ACHN (cell line): ENCODE results near the gene CENPVL3.
A peak's percentile ranks its signal among the peaks of the same experiment; 100 is the strongest.
"Not testable (repeated sequence)": the region's sequence is repeated elsewhere in the genome, so short reads cannot be mapped to it uniquely, and the experiment has no call there.

Experiments
- DNase-seq: peaks from one replicate; pipeline ENCODE4 v3.0.0-alpha.2; 2015
- in situ Hi-C: cut with HindIII; loops from 2 replicates; pipeline ENCODE4 v1.10.0; 2017; ENCODE audit warnings: low sequenced_read_pairs, low pct_ligation_motif_present, low pct_unique_long_range_greater_than_20kb

Gene CENPVL3

DNA sequence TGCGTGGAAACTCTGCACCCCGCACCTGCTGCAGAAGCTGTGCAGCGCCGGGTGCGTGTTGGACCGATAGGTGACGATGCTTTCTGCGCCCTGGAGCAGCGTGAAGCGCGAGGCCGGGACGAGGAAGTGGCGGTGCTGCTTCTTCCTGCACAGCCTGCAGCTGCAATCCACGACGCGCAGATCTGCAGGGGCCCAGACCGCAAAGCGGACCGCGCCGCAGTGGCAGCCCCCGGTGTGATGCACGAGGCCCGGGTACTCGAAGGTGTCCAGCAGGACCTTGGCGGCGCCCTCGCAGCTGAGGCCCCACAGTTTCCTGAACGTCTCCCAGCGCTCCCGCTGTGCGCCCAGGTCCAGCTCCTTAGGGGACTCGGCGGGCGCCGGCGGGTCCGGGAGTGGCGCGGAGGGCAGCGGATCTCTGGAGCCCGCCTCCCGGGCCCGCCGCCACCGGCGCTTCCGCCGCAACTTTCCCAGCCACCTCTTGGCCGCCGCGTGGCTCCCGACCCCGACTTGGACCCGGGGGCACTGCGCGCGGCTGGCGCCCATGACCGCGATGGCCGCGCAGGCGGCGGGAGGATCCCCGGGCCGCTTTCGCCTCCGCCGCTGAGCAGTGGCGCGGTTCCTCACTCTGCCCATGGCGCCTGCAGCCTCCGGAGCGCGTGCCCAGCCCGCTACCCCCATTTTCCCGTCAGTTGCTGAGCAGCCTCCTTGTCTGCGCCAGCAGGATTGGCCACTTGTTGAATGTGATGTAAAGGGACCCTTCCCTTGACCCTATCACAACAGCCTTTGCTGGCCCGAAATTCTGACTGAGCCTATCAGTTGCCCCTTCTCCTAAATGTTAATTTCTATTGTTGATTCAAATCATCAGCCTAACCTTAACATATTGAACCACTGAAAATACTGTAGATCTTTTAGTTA lies at the start of gene CENPVL3:
Gene CENPVL3, minus strand, starts transcription at position 672 of the 915 bp plus-strand sequence. Its CDS starts 39 bp downstream, at position 633.
- in situ Hi-C loops, DNase-seq: not testable (repeated sequence)

DNA sequence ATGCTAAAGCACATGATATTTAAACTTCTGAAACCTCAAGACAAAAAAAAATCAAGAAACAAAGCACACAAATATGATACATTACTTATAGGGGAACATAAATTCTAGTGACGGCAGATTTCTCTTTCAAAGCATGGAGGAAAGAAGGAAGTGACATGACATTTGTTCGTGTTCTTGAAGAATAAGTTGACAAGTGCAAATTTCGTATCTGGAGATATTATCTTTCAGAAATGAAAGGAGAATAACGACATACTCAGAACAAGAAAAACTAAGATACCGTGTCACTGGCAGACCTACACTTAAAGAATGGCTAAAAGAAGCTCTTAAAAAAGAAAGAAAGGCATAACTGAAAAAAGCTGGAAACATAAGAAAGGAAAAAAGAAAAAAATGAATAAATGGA lies 47.3 kb upstream of the CENPVL3 start:
- in situ Hi-C loops = no loop called here

DNA sequence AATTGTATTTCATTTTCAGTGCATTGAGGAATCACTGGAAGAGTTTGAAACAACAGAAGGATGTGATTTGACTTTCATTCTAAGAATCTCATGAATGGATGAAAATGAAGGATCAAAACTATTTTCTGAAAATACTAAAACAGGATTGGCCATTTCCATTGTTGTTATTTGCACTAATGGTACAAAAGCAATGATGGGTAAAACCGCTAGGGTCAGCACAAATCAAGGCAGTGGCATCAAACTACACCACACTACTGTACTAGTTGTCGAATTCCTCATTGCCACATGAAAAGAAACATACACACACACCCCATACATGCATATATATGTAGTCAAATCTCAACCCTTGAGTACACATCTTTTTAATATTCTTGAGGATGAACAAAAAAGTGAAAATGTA lies 24.7 kb upstream of the CENPVL3 start:
- in situ Hi-C loops = no loop called here
- no peak for DNase-seq

More for the DNA sequence above, 47.3 kb upstream of the CENPVL3 start:
- DNase-seq = no peak

DNA sequence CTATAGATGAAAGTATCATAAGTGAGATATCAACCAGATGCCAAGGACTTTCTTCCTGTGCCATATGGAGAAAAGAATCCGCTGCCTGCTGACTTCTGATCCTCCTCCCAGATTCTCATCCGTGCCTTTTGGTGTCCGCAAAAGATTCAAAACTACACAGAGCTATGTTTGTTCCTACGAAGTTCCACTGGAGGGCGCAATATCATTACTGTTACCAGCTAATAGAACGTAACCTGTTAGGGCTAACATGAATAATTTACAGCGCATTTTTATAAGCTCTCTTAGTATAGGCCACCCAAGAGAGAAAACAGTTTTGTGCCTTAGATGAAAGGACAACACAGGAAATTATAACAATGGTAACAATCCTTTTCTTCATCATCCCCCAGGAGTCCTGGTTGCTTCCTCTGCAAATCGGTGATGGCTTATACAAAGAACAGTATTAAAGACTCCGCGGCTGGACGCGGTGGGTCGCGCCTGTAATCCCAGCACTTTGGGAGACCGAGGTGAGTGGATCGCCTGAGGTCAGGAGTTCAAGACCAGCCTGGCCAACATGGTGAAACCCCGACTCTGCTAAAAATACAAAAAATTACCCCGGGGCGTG lies 22.8 kb upstream of the CENPVL3 start:
- peak; percentile 31 for DNase-seq
- in situ Hi-C loops = no loop called here

DNA sequence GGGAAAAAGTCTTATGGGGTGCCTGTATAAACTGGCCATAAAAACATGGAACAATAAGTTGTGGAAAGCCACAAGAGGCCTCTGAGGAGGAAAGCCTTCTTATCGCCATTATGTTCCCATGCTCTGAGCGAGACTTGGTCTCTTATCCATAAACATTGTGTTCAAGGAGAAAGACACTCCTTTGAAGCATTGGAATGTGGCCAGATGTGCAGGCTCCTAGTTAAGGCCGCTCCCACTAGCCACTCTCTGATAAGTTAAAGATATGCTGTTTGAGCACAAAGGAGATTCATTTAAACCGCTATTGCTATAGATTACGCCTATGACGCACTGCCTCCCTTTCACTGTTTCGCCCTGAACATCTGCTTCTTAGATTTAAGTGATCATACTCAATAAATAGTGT lies 17.8 kb upstream of the CENPVL3 start:
- DNase-seq, in situ Hi-C loops: not testable (repeated sequence)

DNA sequence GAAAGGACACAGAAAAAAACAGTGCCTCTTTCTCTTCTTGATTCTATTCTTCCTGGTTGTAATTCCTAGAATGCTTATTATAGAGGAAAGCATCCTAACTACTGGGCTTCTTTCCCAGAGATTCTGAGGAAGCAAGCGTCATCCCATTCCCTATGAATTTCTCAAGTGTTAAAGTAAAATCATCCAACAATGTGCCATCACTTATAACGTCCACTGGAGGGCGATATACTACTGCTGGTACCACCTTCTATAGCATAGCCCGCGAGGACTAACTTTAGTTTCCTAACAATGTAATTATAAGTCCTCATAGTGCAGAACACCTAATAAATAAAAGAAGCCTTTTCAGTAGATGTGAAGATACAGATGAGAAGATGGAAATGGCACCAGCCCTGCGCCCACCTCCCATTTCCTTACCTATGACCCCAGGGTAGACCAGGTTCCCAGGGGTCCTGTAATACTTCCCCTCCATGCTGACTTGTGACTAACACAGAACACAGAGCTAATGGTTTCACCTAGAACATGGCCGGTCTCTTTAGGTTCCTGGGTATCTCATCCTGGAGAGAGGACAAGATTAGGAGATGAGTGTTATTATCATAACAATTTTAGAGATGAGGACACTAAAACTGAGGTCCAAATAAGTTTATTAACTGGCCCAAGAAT lies 4.2 kb downstream of the CENPVL3 start:
- in situ Hi-C loops = no loop called here
- peak; percentile 23 for DNase-seq

DNA sequence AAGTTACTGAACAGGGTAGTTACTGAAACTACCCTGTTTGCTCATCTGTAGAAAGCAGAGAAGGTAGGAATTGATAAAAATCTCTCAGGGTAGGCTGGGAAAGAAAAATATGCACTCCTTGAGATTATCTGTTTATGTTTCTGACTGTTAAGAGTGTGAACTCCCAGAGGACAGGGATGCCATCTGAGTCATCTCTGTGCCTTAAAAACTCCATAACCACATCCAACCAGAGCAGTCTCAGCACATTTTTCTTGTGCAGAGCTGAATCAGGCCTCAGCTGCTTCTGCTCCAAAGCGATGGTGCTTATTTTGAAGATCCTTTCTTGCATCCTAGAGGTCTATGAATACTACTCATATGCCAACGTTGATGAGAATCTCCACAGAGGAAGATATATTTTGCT lies 9.9 kb downstream of the CENPVL3 start:
- in situ Hi-C loops = no loop called here

DNA sequence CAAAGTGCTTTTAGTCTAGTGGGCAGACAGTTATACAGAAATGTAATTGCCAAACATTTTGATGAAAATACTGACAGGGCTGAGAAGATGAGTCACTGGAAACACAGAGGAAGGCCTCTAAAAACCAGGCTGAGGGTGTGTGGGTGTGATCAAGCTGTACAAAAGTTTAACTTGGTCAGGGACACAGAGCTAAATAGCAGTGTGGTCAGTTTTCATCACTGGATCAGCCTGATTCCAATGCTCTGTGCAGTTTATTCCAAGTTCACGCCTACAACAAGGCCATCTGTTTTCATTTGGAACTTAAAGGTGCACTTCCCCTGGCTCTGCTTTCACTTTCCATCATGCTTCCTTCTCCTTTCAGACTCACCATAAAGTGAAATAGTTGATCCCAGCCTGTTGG lies 10.6 kb downstream of the CENPVL3 start:
- in situ Hi-C loops = no loop called here
- DNase-seq = no peak

More for the DNA sequence above, 9.9 kb downstream of the CENPVL3 start:
- DNase-seq = no peak

DNA sequence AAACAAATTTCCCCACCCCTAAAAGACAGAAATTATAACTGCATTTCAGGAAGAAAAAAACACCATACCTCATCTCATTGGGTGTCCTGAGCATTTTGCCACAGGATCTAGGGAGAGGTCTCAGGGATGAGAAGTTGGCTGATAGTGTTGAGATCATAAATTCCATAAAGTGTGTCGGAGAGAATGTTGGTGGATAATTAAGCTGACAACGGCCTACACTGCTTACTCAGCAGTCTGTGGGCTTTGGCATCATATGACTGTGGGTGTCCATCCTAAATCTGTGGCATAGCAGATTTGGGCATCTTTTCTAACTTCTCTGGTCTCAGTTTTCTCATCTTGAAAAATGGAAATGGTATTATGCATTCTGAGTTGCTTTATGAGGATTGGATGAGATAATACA lies 12.3 kb downstream of the CENPVL3 start:
- no peak for DNase-seq
- in situ Hi-C loops = no loop called here

DNA sequence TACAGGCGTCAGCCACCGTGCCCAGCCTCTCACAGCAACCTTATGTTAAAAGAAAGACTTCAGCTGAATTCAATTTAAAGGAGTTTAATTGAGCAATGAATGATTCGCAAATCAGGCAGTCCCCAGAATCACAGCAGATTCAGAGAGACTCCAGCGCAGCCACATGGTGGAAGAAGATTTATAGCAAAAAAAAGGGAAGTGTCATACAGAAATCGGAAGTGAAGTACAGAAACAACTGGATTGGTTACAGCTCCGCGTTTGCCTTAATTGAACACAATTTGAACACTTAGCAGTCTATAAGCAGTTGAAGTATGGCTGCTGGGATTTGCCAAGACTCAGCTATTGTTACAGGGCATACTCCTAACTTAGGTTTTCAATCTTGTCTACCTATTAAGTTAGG lies 19.8 kb downstream of the CENPVL3 start:
- in situ Hi-C loops = no loop called here
- DNase-seq = no peak

DNA sequence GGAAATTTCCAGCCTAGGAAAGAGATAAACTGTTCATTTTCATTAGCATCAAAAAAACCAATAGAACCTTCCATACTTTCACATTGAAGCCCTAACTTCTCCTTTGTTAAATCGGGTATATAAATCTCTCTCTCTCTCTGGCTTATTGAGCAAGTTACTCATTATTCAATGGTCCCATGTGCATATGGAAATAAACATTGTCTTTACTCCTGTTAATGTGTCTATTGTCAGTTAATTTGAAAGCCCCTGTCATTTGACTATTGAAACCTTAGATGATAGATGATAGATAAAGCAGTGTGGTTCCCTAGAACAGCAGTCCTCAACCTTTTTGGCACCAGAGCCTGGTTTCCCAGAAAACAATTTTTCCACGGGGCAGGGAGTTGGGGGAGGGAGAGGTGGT lies 46.8 kb downstream of the CENPVL3 start:
- in situ Hi-C loops = no loop called here
- DNase-seq = no peak

DNA sequence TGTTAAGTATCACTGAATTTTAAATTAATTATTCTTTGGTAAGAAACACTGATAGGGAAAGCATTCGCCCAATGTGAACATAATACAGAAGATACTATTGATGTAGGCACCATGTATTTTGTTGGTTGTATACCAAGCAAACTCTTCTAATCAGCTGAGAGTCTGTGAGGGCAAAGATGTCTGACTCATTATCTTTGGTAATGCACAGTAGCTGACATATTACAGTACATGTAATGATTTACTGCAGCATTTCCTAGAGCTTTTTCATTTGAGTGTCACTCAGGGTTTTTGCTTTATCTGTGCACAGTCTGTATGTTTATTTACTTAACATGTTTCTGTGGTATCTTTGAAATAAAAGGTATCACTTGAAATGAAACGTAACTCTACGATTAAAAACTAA lies 49.2 kb downstream of the CENPVL3 start:
- in situ Hi-C loops = no loop called here
- DNase-seq = no peak

DNA sequence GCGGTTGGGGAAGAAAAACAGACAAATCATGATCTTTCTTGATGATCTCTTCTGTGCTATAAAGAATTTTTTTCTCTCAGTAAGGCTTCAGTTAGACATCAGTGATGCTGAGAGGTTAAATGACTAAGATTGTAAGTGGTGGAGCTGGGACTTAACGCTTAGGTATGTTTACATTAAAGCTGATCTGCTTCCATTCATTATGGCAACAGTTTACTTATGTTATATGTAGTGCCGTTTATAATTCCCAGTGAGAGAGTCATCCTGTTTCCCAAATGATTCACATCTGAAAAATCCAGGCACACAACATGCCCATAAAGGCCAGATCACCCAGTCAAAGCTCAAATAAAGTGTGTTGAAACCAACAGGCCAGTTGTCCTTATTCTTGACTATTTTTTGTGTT lies 50.1 kb downstream of the CENPVL3 start:
- DNase-seq = no peak
- in situ Hi-C loops = no loop called here
